Calu3 (cell line): Measurements from ENCODE around the gene CAMK1. TPM values are rescaled to one million over a fixed set of nuclear protein-coding genes. Genes with fewer than 3 reads are reported as not detected.

Experiments used
- BruUV-seq: library from RNA; stranded (reverse); fragments of 400-500 nt; replicated peaks from 2 replicates; lab custom pipeline; 2021; lab: Mats Ljungman, UMichigan
- CTCF ChIA-PET: fragments of 300-600 bp; sonication (Branson Sonifier 250); formaldehyde crosslinking; loops from one replicate; lab custom pipeline; 2022; ENCODE audit warnings: antibody characterized with exemption; lab: Charles Lee
- DNase-seq: peaks from one replicate; pipeline ENCODE4 v3.0.0; 2022
- H3K27ac Mint-ChIP-seq: one replicate; pipeline ENCODE4 v1.8.0; 2022; ENCODE audit warnings: mixed read lengths; ENCODE audit not compliant: unreplicated experiment
- H3K27me3 Mint-ChIP-seq: one replicate; pipeline ENCODE4 v1.8.0; 2022; ENCODE audit warnings: mixed read lengths; ENCODE audit not compliant: unreplicated experiment
- H3K36me3 Mint-ChIP-seq: one replicate; pipeline ENCODE4 v1.8.0; 2022; ENCODE audit warnings: mild to moderate bottlenecking, moderate library complexity, mixed read lengths; ENCODE audit not compliant: insufficient read depth, unreplicated experiment
- H3K4me1 Mint-ChIP-seq: one replicate; pipeline ENCODE4 v1.8.0; 2022; ENCODE audit warnings: mild to moderate bottlenecking, low read depth, mixed read lengths; ENCODE audit not compliant: unreplicated experiment
- H3K4me3 Mint-ChIP-seq: one replicate; pipeline ENCODE4 v1.8.0; 2022; ENCODE audit warnings: mild to moderate bottlenecking, low read depth, moderate library complexity, mixed read lengths; ENCODE audit not compliant: unreplicated experiment
- H3K9me3 Mint-ChIP-seq: one replicate; pipeline ENCODE4 v1.8.0; 2022; ENCODE audit warnings: low read depth, mixed read lengths; ENCODE audit not compliant: unreplicated experiment
- intact Hi-C: fragments of 100-400 bp; cut with micrococcal nuclease; formaldehyde crosslinking; loops from one replicate; pipeline ENCODE4 v1.10.0; 2022; ENCODE audit not compliant: unreplicated experiment
- total RNA-seq: library from RNA; stranded (reverse); gene quantifications from 2 replicates; pipeline ENCODE4 v1.2.3, GENCODE V29; 2022
- TF ChIP-seq, protein P1 (sequence below): fragments of 200-600 bp; IDR thresholded peaks from one replicate; pipeline ENCODE4 v1.8.0; 2022; ENCODE audit warnings: antibody characterized with exemption; ENCODE audit not compliant: unreplicated experiment

Gene CAMK1
- total RNA-seq, 1 experiment from 2014 or later: 7.2 TPM

DNA sequence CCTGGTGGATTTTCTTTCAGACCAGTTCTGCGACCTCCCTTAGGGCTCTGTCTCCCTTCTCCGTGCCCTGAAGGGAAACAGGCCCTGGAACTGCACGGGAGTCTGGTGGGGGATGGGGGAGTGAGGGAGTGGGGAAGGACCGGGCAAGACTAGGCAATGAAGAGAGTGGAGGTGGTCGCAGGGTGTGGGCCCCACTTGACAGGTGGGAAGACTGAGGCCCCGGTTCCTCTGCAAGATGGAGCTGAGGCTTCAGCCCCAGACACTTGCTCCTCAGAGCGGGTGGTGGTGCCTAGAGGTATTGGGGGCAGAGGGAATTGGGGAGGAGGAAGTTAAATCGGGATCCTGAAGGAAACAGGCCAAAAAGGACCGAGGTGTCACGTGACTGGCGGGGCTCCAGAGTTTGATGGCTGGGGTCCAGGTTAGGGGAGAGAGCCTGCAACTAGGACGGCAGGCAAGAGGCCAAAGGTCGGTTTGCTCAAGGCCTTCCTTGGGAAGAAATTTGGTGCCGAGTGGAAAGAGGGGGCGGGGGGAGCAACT, 597 bp upstream of the CAMK1 start:
- BruUV-seq: no TSS peak
- Mint-ChIP-seq H3K4me3 (peak overlapping the region; percentile 73), H3K27me3 (no peaks in the 10 kb centered on the region), H3K9me3 (no peaks in the 10 kb centered on the region), H3K27ac (peak overlapping the region; percentile 1), H3K4me1 (peaks cover 20% of the 10 kb centered on the region), H3K36me3 (peaks cover 27% of the 10 kb centered on the region)
- intact Hi-C loops: no loop called here
- DNase-seq: peak; percentile 29
- TF ChIP-seq, protein P1, sequence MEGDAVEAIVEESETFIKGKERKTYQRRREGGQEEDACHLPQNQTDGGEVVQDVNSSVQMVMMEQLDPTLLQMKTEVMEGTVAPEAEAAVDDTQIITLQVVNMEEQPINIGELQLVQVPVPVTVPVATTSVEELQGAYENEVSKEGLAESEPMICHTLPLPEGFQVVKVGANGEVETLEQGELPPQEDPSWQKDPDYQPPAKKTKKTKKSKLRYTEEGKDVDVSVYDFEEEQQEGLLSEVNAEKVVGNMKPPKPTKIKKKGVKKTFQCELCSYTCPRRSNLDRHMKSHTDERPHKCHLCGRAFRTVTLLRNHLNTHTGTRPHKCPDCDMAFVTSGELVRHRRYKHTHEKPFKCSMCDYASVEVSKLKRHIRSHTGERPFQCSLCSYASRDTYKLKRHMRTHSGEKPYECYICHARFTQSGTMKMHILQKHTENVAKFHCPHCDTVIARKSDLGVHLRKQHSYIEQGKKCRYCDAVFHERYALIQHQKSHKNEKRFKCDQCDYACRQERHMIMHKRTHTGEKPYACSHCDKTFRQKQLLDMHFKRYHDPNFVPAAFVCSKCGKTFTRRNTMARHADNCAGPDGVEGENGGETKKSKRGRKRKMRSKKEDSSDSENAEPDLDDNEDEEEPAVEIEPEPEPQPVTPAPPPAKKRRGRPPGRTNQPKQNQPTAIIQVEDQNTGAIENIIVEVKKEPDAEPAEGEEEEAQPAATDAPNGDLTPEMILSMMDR: no peak
- CTCF ChIA-PET: no interaction called here

DNA sequence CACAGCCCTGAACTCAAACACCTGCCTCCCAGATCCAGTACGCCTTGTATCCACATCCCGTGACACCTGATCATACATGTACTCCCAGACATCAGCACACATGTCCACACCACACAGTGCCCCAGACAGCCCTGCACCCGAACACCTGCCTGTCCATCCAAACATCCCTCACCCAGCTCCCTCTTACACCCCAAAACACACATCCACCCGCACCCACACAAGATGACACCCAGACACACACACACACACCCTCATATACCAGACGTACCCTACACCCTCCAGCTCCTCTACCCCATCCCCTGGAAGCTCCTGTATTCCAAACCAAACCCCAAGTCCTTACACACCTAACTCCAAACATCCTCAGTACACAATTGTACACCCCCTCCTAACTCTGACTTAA, 735 bp downstream of the CAMK1 start:
- H3K4me1 Mint-ChIP-seq: peaks cover 20% of the 10 kb centered on the region
- DNase-seq: no peak
- peak overlapping the region; percentile 73 for H3K4me3 Mint-ChIP-seq
- TF ChIP-seq, protein P1: no peak
- H3K27me3 Mint-ChIP-seq: no peaks in the 10 kb centered on the region
- intact Hi-C loops: no loop called here
- BruUV-seq: no TSS peak
- CTCF ChIA-PET: no interaction called here
- H3K9me3 Mint-ChIP-seq: no peaks in the 10 kb centered on the region
- peak overlapping the region; percentile 68 for H3K27ac Mint-ChIP-seq
- peaks cover 27% of the 10 kb centered on the region for H3K36me3 Mint-ChIP-seq

DNA sequence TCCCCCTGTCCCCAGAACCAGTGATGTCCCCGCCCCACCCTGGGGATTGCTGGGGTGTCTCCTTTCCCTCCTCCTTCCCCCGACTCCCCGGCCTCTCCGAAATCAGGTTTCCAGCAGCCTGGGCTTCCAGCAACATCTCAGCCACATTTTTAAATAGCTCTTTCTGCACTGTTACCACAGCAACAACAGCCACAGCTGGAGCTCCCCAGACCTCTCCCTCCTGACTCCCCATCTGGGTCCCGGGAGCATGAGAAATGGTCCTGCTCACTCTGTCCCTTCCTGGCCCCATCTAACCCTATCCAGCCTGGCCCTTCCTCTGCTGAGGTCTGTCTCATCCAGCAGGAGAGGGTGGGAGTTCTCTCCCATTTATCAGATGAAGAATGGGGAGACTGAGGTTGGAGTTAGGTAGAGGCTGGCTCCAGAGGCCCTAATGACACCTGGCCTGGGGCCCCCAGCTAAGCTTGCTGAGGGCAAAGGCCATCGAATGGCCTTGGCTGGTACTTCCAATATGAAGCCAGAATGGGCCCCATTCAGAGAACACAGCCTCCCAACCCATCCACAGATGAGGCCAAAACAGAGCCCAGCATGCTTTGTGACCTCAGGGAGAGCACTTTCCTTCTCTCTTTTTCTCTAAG, 1.5 kb downstream of the CAMK1 start:
- no peaks in the 10 kb centered on the region for H3K27me3 Mint-ChIP-seq
- no peaks in the 10 kb centered on the region for H3K9me3 Mint-ChIP-seq
- peaks cover 20% of the 10 kb centered on the region for H3K4me1 Mint-ChIP-seq
- H3K36me3 Mint-ChIP-seq: peaks cover 27% of the 10 kb centered on the region
- H3K27ac Mint-ChIP-seq: no peak overlapping the region
- no peak for DNase-seq
- no peak overlapping the region for H3K4me3 Mint-ChIP-seq
- CTCF ChIA-PET: interaction anchor here (0.9 kb wide), 1 partner anchor 14 kb away, joined by 4 read pairs; no protein-coding TSS in a partner anchor
- TF ChIP-seq, protein P1: no peak
- BruUV-seq: no TSS peak
- intact Hi-C loops: no loop called here

DNA sequence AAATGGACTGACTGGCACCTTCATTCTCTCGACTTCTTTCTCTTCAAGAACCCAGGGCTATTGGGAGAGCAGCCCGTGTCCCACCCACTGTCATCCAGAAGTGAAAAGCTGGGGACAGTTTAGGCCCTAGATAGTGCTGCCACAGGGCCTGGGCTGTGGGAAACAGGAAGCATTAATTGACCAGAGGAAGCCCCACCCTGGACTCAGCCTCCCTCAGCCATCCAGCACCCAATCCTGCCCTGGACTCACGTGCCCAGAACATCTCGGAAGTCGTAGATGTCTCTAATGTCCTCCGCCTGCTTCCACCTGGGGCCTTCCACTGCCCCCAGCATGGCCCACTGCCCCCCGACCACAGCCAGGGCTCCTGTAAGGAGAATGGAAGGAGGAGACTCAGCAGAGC, 2.3 kb downstream of the CAMK1 start:
- intact Hi-C loops: no loop called here
- Mint-ChIP-seq H3K4me3 (no peak overlapping the region), H3K27ac (no peak overlapping the region), H3K36me3 (peaks cover 31% of the 10 kb centered on the region), H3K4me1 (peaks cover 20% of the 10 kb centered on the region), H3K9me3 (no peaks in the 10 kb centered on the region), H3K27me3 (no peaks in the 10 kb centered on the region)
- CTCF ChIA-PET: interaction anchor here (0.7 kb wide), 1 partner anchor 373 kb away, joined by 3 read pairs; no protein-coding TSS in a partner anchor
- TF ChIP-seq, protein P1: no peak
- BruUV-seq: no TSS peak
- DNase-seq: no peak
